HK-2 (cell line): ENCODE data around the gene HHIP.
"Not testable (repeated sequence)": the region's sequence is repeated elsewhere in the genome, so short reads cannot be mapped to it uniquely, and the experiment has no call there.

ENCODE experiments used
- DNase-seq: peaks from one replicate; pipeline ENCODE4 v3.0.0-alpha.2; 2018; ENCODE audit not compliant: unreplicated experiment

HHIP gene

DNA sequence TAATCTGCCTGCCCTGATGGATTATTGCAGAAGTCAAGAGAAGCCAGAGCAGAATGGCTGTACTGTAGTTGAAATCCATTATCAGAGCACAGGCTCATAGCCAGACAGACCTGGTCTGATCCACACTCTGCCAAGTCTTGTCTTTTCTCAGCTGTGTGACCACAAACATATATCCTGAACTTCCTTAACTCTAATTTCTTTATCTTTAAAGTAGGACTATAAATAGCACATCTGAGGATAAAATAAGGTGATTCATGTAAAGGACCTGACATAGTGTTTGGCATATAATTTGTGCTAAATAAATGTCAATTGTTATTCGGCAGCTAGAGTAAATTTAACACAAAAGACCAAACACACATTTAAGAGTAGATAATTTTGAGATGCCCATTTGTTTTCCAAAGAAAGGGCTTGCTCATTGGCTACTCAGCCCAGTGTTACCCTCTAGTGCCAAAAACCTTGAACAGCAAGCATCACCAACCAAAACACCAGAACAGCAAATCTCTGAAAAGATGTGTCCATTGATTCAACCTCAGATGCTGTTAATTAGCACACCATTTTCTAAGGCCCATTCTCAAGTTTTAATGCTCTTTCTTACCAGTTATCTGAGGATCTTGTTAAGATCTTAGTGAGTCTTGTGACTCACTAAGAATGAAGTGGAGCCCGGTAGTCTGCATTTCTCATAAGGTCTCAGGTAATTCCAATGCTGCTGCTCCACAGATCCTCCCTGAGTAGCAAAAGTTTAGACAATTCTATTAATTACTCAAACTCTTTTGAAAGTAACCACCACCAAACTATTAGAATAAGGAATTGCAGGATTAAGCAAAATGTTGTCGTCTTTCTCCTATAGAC, 108.8 kb downstream of the HHIP start:
- DNase-seq = no peak

DNA sequence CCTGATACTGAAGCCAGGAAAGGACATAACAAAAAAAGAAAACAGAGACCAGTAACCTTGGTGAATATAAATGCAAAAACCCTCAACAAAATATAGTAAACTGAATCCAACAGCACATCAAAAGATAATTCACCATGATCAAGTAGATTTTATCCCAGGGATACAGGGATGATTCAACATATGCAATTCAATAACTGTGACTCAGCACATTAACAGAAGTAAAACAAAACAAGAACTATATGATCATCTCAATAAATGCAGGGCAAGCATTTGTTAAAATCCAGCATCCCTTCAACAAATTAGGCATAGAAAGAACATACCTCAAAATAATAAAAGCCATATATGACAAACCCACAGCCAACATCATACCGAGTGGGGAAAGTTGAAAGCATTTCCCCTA, 112.0 kb downstream of the HHIP start:
- no peak for DNase-seq

DNA sequence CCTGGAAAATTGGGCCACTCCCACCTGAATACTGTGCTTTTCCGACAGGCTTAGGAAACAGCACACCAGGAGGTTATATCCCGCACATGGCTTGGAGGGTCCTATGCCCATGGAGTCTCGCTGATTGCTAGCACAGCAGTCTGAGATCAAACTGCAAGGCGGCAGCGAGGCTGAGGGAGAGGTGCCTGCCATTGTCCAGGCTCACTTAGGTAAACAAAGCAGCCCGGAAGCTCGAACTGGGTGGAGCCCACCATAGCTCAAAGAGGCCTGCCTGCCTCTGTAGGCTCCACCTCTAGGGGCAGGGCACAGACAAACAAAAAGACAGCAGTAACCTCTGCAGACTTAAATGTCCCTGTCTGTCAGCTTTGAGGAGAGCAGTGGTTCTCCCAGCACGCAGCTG, 122.9 kb downstream of the HHIP start:
- not testable (repeated sequence) for DNase-seq

DNA sequence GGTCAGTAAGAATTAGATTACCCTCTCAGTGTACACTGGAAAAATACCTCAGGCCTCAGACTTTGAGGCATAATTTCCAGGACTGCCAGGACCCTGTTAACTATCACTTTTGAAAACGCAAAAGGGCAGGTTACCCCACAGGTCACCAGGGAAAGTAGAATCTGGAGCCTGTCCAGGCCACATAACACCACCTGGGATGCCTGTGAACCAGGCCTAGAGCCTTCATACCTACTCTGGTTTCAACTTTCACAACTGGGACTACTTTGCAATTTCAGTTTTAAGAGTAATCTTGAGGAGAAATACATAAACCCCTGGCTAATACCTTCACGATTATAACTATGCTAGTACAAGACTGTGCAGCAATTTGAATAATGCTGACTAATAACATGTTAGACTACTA, 132.4 kb downstream of the HHIP start:
- no peak for DNase-seq

DNA sequence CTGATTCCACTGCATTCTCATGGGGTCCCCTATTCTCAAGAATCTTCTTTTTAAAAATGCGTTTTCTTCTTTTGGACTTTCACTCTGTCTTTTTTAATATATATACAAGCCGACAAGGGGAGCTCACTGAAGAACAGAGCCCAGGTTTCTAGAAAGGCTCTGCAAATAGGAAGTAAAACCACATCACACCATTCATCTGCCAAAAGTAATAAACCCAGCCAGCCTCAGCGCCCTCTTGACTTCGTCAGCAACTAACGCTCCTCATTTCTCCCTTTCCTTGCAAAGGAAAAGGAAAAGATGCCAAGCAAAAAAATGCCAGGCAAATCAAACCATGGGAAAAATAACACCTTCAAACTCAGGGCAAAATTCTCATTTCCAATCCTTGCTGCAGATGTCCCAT, 136.4 kb downstream of the HHIP start:
- DNase-seq = no peak

DNA sequence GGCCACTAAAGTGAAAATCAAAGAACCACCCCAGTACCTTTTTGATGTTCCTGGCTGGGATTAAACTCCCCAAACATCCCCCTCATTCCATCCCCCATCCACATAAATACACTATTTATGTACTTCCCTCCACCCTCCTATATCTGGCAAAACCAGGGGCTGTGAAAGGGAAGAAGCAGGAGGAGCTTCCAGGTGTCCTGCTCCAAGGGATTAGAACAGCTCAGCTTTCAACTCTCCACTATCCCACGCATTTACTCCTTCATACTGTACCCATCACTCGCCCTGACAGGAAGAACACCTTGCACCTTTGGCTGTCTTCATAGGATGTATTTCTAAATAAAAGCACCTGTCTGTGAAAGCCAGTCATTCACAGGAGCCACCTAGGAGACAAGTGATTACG, 140.0 kb downstream of the HHIP start:
- DNase-seq = no peak

DNA sequence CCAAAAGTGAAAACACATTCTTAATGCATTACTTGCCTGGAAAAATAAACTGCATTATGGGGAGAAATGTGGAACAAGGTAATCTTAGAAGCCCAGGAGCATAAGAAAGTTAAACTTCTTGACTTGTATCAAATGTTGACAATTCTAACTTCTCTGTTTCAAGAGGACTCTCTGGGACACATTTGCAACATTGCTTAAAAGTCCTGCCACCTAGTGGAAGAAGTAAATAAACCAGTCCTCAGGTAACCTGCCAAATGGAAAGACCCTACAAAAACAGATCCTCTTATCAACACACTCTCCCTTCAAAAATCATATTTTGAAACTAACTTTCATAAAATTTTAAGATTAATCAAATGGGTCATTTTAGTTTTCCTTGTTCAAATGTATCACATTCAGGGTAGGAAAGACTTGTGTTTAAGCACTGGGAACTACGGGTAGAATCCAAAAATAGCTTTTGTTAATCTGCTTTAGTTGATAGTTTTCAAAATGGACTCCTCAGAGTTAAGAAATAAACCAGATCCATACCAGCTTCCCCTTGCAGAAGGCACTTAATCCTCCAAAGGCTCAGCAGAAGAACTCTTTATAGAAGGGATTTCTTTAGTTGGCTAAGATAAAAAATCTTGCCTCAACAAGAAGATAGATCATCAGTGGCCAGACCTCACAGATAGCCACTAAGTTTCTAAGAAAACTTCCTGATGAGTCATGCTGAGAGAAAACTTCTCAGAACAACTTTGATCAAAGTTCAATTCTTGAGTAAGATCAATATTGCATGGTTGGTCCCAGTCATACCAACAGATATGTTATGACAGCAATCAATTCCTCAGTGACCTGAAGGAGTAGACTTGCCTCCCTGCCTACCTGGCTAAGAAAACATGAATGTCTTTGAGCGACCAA, 141.7 kb downstream of the HHIP start:
- DNase-seq = no peak

DNA sequence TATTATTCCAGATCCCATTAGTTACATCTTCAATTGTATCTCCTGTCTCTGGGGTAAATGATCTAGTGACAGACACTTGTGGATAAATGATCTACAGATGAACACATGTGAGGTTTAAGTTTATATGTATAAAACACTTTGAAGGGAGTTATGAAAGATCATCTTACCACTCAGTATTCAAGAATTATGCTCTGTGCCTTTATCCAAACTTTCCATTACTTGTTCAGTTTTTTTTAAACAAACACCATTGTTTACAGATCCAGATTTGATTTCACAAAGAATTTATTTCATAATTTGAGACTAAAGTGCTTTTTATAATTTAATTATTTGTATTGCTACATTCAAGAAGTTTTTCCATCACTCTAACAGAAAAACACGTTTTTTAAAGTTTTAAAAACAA, 142.5 kb downstream of the HHIP start:
- DNase-seq = no peak

DNA sequence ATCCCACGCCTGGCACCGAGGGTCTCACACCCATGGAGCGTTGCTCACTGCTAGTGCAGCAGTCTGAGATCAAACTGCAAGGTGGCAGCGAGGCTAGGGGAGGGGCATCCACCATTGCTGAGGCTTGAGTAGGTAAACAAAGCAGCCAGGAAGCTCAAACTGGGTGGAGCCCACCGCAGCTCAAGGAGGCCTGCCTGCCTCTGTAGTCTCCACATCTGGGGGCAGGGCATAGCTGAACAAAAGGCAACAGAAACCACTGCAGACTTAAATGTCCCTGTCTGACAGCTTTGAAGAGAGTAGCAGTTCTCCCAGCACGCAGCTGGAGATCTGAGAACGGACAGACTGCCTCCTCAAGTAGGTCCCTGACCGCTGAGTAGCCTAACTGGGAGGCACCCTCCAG, 146.0 kb downstream of the HHIP start:
- DNase-seq = not testable (repeated sequence)
